GM19324 (cell line): ENCODE measurements around the gene FAM114A2.
"Not testable (repeated sequence)": the region's sequence is repeated elsewhere in the genome, so short reads cannot be mapped to it uniquely, and the experiment has no call there.

Experiments used
- ATAC-seq: cut with Tn5 transposase; IDR thresholded peaks from one replicate; pipeline ENCODE4 v1.9.1; 2021; ENCODE audit warnings: mild to moderate bottlenecking, moderate library complexity; ENCODE audit not compliant: unreplicated experiment, low FRiP score

The FAM114A2 gene

DNA sequence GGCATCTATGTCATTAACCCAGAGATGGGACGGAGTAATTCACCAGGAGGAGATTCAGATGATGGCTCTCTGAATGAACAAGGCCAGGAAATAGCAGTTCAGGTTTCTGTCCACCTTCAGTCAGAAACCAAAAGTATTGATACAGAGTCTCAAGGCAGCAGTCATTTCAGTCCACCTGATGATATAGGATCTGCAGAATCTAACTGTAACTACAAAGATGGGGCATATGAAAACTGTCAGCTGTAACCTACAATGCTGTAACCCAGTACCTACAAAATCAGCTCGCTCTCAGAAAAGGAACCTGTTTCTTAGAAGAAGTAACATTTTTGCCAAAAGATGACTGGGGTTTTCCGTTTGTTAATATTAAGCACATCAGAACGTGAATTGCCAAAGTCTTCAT lies 14.8 kb upstream of the FAM114A2 start:
- no peak for ATAC-seq

DNA sequence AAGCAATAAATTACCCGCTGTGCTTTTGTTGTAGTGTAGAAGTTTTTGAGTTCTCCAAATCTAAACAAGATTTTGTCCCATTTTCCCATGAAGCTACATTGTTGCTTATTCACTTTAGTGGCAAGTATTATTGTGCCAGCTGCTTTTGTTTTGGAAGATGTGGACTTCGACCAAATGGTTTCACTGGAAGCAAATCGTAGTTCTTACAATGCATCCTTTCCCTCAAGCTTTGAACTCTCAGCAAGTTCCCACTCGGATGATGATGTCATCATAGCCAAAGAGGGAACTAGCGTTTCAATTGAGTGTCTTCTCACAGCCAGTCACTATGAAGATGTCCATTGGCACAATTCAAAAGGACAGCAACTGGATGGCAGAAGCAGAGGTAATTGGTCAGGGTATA lies 10.9 kb upstream of the FAM114A2 start:
- no peak for ATAC-seq

GRCh38 chr5:154047324-154047723 lies 8.6 kb upstream of the FAM114A2 start:
- ATAC-seq = no peak

GRCh38 chr5:154046486-154046885 lies 7.8 kb upstream of the FAM114A2 start:
- no peak for ATAC-seq

GRCh38 chr5:154044581-154044980 lies 5.9 kb upstream of the FAM114A2 start:
- no peak for ATAC-seq

DNA sequence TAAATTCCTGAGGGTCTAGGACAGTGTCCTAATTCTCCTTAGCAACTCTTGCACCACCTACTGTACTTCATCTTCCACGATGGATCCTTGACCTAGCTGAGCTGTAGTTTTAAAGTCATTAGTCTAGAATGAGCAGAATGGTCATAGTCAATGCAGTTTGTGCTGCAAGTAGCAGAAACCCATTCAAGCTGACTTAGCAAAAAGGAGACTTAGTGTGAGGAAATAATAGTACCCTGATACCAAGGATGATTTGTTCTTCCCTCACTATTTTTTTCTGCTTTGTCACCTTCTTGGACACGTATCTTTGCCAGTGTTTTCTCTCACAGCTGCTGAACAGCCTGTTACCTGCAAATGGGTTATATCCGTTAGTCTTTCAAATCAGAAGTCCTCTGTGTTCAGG lies 5.4 kb upstream of the FAM114A2 start:
- no peak for ATAC-seq

- no peak for ATAC-seq
These were observed 4.1 kb upstream of the FAM114A2 start for GRCh38 chr5:154042766-154043165.

- no peak for ATAC-seq
These were observed 734 bp upstream of the FAM114A2 start for GRCh38 chr5:154039458-154039829.

DNA sequence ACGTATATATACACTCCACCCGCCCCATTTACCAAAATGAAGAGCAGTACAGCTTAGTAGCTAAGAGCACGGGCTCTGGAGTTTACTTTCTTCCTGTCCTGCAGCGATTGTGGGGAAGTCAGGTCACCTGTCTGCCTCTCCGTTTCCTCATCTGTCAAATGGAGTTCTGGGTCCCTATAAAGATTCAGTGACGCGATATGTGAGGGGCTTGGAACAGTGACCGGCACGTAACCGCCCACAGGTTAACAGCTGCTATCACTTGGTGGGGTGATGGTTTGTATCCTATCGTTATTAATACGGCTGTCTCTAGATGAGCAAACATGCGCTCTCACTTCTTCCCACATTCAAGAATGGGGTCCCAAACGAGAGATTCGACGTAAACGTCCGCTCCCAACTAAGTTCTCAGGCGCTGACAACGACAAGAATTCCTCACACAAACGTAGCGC lies 426 bp downstream of the FAM114A2 start:
- peak; percentile 44 for ATAC-seq

DNA sequence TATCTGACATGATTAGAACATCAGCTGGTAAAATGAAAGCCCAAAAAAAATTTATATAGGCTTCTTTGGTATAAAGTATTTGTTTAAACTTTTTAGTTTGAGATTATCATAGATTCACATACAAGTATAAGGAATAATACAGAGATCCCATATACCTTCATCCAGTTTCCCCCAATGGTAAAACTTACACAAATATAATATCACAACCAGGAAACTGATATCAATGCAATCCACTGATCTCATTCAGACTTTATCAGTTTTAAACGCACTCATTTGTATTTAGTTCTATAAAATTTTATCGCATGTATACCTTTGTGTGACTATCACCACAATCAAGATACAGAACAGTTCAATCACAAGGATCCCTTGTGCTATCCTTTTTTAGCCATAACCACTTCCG lies 3.8 kb downstream of the FAM114A2 start:
- no peak for ATAC-seq

GRCh38 chr5:154031937-154032489 lies 6.7 kb downstream of the FAM114A2 start:
- no peak for ATAC-seq

DNA sequence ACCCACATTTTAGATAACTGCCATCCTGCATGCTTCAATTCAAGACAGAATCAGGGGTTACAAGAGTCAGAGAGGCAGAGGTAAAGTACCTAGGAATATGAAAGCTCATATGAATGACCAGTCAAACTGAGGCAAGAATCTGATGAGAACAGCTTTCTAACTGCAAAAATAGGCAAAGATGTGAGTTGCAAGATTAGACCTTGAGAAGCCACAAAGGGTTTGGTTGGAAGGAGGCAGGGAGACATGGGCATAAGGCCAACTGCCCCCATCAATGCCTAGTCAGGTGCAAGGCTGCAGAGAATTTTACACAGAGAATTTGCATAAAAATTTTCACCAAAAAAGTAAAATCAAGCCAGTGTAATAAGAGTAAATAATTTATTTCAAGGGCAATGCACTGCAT lies 12.8 kb downstream of the FAM114A2 start:
- no peak for ATAC-seq

- not testable (repeated sequence) for ATAC-seq
These were observed 19.8 kb downstream of the FAM114A2 start for GRCh38 chr5:154018919-154019318.

DNA sequence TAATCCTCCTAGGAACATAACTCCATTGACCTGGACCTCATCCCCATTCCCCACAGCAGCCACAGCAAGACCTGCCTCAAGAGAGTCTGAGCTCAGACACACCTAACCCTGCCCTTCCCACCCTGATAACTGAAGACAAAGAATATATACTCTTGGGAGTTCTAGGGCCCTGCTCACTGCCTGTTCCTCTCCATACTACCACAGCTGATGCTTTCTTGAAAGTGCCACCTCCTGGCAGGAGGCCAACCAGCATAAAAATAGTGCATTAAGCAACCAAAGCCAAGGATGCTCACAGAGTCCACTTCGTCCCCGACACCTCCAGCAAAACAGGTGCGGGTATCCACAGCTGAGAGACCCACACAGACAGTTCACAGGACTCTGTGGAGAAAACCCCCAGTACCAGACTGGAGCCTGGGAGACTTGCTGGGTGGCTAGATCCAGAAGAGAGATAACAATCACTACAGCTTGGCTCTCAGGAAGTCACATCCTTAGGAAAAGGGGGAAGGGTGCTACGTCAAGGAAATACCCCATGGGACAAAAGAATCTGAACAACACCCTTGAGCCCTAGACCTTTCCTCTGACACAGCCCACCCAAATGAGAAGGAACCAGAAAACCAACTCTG lies 23.5 kb downstream of the FAM114A2 start:
- no peak for ATAC-seq

DNA sequence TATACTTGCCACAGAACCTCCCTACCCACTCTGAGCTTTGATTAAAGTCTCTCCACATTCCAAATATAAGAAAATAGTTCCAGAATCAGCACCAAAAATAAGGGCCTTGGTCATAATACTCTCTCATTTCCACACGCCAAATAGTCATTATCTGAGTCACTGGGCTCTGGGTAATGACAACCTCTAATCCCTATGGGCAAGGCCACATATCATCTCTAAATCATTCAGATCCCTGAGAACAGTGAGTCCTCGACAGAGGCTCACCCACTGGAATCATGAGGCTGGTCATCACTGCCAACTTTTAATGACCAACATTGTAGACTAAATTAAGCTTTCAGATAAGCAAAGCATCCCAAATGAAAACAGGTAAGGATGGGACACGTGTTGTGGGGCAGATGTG lies 28.1 kb downstream of the FAM114A2 start:
- ATAC-seq = no peak

- ATAC-seq = peak; percentile 64
These were observed 33.1 kb downstream of the FAM114A2 start for GRCh38 chr5:154005648-154006047.

- ATAC-seq = no peak
These were observed 36.1 kb downstream of the FAM114A2 start for GRCh38 chr5:154002511-154003020.

GRCh38 chr5:154002093-154002492 lies 36.6 kb downstream of the FAM114A2 start:
- no peak for ATAC-seq

- ATAC-seq = no peak
These were observed 38.0 kb downstream of the FAM114A2 start for GRCh38 chr5:154000703-154001102.

- ATAC-seq = no peak
These were observed 38.7 kb downstream of the FAM114A2 start for GRCh38 chr5:153999995-154000394.

- ATAC-seq = no peak
These were observed 39.9 kb downstream of the FAM114A2 start for GRCh38 chr5:153998768-153999167.

DNA sequence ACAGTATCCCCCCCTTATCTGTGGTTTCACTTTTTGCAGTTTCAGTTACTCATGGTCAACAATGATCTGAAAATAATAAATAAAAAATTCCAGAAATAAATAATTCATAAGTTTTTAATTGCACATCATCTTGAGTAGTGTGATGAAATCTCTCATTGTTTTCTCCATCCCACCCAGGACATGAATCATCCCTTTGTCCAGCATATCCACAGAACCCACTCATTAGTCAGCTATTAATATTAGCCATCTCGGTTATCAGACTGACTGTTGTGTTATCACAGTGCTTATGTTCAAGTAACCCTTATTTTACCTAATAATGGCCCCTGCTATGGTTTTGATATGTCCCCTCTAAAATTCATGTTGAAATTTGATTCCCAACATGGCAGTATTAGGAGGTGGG lies 40.7 kb downstream of the FAM114A2 start:
- no peak for ATAC-seq
